Measurements from ENCODE around the gene INPP5D.

The INPP5D gene

GRCh38 chr2:233075966-233076339, 15.8 kb downstream of the INPP5D start:
- Mint-ChIP-seq H3K9me3 (peaks cover 5% of the 10 kb centered on the region), H3K36me3 (peaks cover 22% of the 10 kb centered on the region), H3K27ac (no peak overlapping the region), H3K4me1 (peaks cover 34% of the 10 kb centered on the region), H3K27me3 (no peaks in the 10 kb centered on the region), H3K4me3 (no peak overlapping the region)

- H3K27ac Mint-ChIP-seq = no peak overlapping the region
- H3K4me3 Mint-ChIP-seq = no peak overlapping the region
- H3K4me1 Mint-ChIP-seq = peaks cover 40% of the 10 kb centered on the region
- H3K36me3 Mint-ChIP-seq = peaks cover 21% of the 10 kb centered on the region
- peaks cover 2% of the 10 kb centered on the region for H3K9me3 Mint-ChIP-seq
- no peaks in the 10 kb centered on the region for H3K27me3 Mint-ChIP-seq
Observed at GRCh38 chr2:233076749-233077148, 16.6 kb downstream of the INPP5D start.

- no peaks in the 10 kb centered on the region for H3K27me3 Mint-ChIP-seq
- peak overlapping the region; percentile 84 for H3K27ac Mint-ChIP-seq
- H3K9me3 Mint-ChIP-seq = no peaks in the 10 kb centered on the region
- peak overlapping the region; percentile 72 for H3K4me3 Mint-ChIP-seq
- H3K4me1 Mint-ChIP-seq = peaks cover 65% of the 10 kb centered on the region
- H3K36me3 Mint-ChIP-seq = peaks cover 13% of the 10 kb centered on the region
Observed at GRCh38 chr2:233079473-233079877, 19.3 kb downstream of the INPP5D start.

DNA sequence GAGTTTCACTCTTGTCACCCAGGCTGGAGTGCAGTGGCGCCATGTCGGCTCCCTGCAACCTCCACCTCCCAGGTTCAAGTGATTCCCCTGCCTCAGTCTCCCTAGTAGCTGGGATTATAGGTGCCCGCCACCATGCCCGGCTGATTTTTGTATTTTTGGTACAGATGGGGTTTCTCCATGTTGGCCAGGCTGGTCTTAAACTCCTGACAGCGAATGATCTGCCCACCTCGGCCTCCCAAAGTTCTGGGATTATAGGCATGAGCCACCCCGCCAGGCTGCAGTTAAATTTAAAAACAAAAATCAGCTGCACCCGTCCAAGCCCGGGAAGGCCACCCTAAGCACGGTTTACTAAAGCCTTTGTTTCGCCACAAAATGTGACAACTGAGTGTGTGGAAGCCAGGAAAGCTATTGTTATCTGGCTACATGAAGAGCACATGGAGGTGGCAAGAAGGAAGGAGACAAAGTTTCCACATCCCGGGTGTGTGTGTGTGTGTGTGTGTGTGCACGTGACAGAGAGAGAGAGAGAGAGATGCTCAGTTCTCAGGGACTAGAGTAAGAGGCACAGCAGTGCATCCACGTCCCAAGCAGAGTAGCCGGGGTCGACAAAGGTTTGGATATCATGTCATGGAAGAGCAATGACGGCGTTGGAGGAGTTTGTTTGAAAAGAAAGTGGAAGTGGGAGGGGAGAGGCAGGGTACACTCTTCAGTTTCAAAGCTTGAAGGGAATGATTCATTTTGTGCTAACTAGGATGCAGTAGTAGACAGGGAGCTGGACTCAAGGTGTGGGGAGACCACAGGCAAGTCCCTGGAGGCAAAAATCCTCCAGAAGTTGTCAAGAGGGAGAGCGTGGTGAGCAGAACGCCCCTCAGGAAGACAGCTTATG, 20.1 kb downstream of the INPP5D start:
- no peaks in the 10 kb centered on the region for H3K27me3 Mint-ChIP-seq
- peaks cover 72% of the 10 kb centered on the region for H3K4me1 Mint-ChIP-seq
- peak overlapping the region; percentile 62 for H3K4me3 Mint-ChIP-seq
- no peaks in the 10 kb centered on the region for H3K9me3 Mint-ChIP-seq
- peaks cover 13% of the 10 kb centered on the region for H3K36me3 Mint-ChIP-seq
- peak overlapping the region; percentile 88 for H3K27ac Mint-ChIP-seq

DNA sequence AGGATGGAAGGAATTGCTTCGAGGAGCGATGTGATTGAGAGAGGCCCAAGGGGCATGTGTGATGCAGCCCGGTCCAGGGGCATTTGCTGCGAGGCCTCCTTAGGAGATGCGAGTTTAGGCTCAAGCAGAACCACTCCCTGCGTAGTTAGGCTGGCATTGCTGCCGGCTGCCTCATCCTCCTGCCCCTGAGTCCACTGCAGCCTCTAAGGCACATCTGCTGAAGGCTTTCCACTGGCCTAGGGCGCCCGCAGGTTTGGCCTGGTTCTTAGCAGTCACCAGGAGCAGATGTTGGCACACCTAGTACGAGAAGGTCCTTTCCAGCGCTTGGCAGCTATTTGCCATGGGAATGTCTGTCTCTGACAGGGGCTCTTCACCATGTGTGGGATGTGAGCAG, 20.7 kb downstream of the INPP5D start:
- Mint-ChIP-seq H3K27ac (peak overlapping the region; percentile 90), H3K9me3 (no peaks in the 10 kb centered on the region), H3K4me1 (peaks cover 78% of the 10 kb centered on the region), H3K4me3 (peak overlapping the region; percentile 79), H3K36me3 (peaks cover 16% of the 10 kb centered on the region), H3K27me3 (no peaks in the 10 kb centered on the region)

DNA sequence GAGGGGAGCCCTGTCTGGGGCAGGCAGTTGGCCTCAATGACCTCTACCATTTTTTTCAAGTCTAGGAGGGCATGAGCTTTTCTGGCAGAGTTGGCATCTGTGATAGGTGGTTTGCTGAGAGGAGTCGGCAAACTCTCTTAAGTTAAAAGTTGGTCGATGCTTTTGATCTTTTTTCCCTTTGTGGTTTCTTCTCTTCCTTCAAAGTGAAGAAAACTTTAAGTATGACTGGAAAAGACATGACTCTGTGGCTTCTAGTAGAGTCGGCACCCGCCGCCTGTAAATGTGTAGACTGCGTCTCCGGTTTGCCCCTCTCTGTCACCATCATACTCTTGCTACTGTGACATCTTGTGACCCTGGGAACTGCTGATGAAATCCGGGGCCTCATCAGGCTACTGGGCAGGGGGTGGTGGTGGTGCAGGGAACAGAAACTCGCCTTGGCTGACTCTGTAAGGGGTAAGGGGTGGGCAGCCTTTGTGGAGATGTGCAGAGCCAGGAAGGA, 21.1 kb downstream of the INPP5D start:
- peak overlapping the region; percentile 90 for H3K27ac Mint-ChIP-seq
- H3K36me3 Mint-ChIP-seq = peaks cover 16% of the 10 kb centered on the region
- peaks cover 82% of the 10 kb centered on the region for H3K4me1 Mint-ChIP-seq
- H3K4me3 Mint-ChIP-seq = peak overlapping the region; percentile 79
- no peaks in the 10 kb centered on the region for H3K27me3 Mint-ChIP-seq
- no peaks in the 10 kb centered on the region for H3K9me3 Mint-ChIP-seq

GRCh38 chr2:233081731-233082221, 21.6 kb downstream of the INPP5D start:
- peaks cover 86% of the 10 kb centered on the region for H3K4me1 Mint-ChIP-seq
- H3K27ac Mint-ChIP-seq = peak overlapping the region; percentile 91
- H3K9me3 Mint-ChIP-seq = no peaks in the 10 kb centered on the region
- H3K27me3 Mint-ChIP-seq = no peaks in the 10 kb centered on the region
- peaks cover 17% of the 10 kb centered on the region for H3K36me3 Mint-ChIP-seq
- peak overlapping the region; percentile 79 for H3K4me3 Mint-ChIP-seq

DNA sequence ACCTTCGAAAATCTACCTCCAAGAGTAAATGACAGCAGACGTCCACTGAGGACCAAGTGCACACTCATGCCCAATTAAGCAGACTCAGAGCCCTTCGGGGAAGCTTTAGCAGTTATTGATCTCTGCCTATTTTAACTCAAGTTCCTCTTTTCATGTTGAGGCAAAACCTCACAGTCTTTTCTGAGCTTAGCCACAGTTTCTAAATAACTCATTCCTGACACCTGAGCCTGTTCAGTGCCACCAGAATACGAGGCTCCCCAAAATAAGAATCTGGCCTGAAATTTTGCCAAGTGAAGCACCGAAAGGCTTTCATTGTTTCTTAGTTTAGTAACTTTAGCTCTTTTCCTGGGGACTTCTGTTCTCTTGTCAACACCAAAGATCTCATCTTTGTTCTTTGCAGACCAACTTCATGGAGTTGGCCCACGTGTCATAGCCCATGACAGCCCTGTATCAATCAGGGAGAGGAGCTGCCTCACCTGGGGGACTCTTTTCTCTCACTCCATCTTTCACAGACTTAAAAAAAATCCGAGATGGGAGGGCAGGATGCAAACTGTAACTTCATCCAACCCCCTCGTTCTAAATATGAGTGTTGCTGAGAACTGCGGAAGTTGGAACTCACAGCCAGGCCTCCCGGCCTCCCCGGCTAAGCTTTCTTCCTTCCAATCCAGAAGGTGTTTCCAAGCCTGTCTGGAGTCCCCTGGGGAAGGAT, 22.2 kb downstream of the INPP5D start:
- H3K4me1 Mint-ChIP-seq = peaks cover 89% of the 10 kb centered on the region
- H3K36me3 Mint-ChIP-seq = peaks cover 17% of the 10 kb centered on the region
- H3K4me3 Mint-ChIP-seq = peak overlapping the region; percentile 84
- peak overlapping the region; percentile 91 for H3K27ac Mint-ChIP-seq
- no peaks in the 10 kb centered on the region for H3K27me3 Mint-ChIP-seq
- no peaks in the 10 kb centered on the region for H3K9me3 Mint-ChIP-seq

DNA sequence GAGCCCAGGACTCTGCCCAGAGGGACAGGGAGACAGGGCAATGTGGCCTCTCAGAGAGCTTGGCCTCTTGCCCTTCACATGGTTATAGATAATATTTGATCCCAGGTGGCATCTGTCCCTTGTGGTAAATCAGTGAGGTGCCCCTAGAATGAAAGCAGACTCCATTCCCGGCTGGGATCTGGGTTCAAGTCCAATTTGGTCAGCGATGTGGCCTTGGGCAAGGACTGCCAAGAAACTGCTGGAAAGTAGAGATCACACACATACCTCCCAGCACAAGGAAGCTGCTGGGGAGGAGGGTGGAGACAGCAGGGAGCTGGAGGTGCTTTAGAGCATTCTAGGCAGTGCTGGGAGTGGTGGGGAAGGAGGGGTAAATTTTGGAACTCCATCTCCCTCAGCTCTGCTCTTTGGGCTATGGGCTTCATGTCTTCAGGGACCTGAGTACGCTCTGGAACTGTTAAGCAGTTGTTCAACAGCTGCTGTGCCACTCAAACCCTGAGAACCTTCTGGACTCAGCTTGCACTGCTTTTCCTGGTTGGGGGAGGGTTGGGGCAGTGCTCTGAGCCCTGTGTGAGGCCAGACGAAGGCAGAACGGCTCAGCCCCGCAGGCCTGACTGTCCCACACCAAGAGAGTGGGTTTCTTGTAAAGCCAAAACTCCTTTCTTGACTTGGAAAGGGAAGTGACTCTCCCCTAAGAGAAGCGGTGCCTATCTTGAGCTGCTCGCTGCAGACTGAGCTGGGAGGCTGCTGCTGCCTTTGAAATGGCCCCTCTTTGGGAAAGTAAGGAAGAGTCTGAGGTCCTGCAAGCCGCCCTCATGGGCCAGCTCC, 23.0 kb downstream of the INPP5D start:
- H3K27ac Mint-ChIP-seq = peak overlapping the region; percentile 91
- H3K4me3 Mint-ChIP-seq = peak overlapping the region; percentile 84
- H3K27me3 Mint-ChIP-seq = no peaks in the 10 kb centered on the region
- peaks cover 17% of the 10 kb centered on the region for H3K36me3 Mint-ChIP-seq
- H3K4me1 Mint-ChIP-seq = peaks cover 90% of the 10 kb centered on the region
- no peaks in the 10 kb centered on the region for H3K9me3 Mint-ChIP-seq

GRCh38 chr2:233083782-233084181, 23.6 kb downstream of the INPP5D start:
- peak overlapping the region; percentile 91 for H3K27ac Mint-ChIP-seq
- peak overlapping the region; percentile 84 for H3K4me3 Mint-ChIP-seq
- no peaks in the 10 kb centered on the region for H3K27me3 Mint-ChIP-seq
- peaks cover 22% of the 10 kb centered on the region for H3K36me3 Mint-ChIP-seq
- no peaks in the 10 kb centered on the region for H3K9me3 Mint-ChIP-seq
- peaks cover 92% of the 10 kb centered on the region for H3K4me1 Mint-ChIP-seq

- peaks cover 90% of the 10 kb centered on the region for H3K4me1 Mint-ChIP-seq
Observed at GRCh38 chr2:233084488-233084887, 24.3 kb downstream of the INPP5D start.

DNA sequence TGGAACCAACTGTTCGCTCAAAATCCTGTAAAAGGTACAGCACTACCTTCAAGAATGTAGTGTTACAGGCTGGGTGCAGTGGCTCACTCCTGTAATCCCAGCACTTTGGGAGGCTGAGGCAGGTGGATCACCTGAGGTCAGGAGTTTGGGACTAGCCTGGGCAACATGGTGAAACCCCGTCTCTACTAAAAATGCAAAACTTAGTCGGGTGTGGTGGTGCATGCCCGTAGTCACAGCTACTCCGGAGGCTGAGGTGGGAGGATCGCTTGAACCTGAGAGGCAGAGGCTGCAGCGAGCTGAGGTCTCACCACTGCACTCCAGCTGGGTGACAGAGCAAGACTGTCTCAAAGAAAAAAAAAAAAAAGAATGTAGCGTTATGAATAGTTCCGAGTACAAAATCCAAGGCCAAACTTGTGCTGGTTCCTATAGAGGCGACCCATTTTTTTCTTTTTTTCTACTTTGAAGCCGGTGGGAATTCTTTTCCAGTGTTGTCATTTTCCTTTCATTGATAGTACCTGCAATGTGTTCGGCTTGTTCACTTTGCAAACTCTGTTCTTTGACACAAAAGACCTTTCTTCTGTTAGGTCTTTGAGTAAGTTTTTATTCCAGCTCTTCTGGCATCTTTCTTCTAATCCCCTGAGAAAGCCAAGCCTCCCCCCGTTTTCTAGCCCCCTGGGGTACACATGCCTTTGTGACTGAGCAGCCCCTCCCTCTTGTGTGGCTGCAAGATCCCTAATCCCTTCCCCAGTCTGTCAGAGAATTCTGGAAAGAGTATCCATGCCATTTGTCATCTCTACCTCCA, 25.1 kb downstream of the INPP5D start:
- Mint-ChIP-seq H3K4me3 (peak overlapping the region; percentile 34), H3K9me3 (no peaks in the 10 kb centered on the region), H3K27me3 (no peaks in the 10 kb centered on the region), H3K27ac (peak overlapping the region; percentile 90), H3K4me1 (peaks cover 88% of the 10 kb centered on the region), H3K36me3 (peaks cover 14% of the 10 kb centered on the region)

More at GRCh38 chr2:233084488-233084887, 24.3 kb downstream of the INPP5D start:
- H3K27me3 Mint-ChIP-seq = no peaks in the 10 kb centered on the region
- peak overlapping the region; percentile 91 for H3K27ac Mint-ChIP-seq
- peaks cover 15% of the 10 kb centered on the region for H3K36me3 Mint-ChIP-seq
- H3K4me3 Mint-ChIP-seq = peak overlapping the region; percentile 84
- H3K9me3 Mint-ChIP-seq = no peaks in the 10 kb centered on the region

GRCh38 chr2:233085839-233086150, 25.7 kb downstream of the INPP5D start:
- H3K36me3 Mint-ChIP-seq = peaks cover 12% of the 10 kb centered on the region
- H3K27ac Mint-ChIP-seq = peak overlapping the region; percentile 90
- H3K27me3 Mint-ChIP-seq = no peaks in the 10 kb centered on the region
- peak overlapping the region; percentile 34 for H3K4me3 Mint-ChIP-seq
- H3K9me3 Mint-ChIP-seq = no peaks in the 10 kb centered on the region
- peaks cover 86% of the 10 kb centered on the region for H3K4me1 Mint-ChIP-seq

GRCh38 chr2:233087713-233088112, 27.6 kb downstream of the INPP5D start:
- Mint-ChIP-seq H3K27me3 (no peaks in the 10 kb centered on the region), H3K9me3 (no peaks in the 10 kb centered on the region), H3K4me1 (peaks cover 85% of the 10 kb centered on the region), H3K4me3 (no peak overlapping the region), H3K36me3 (peaks cover 13% of the 10 kb centered on the region), H3K27ac (peak overlapping the region; percentile 65)

Measured in activated naive CD4-positive, alpha-beta T cell treated with anti-CD3 and anti-CD28 coated beads, Interleukin-2, amount 50 U/mL, for 24 hours (primary cell).